Measurements from ENCODE around the gene SEMG1.

SEMG1 gene

GRCh38 chr20:45206725-45207124, at the start of gene SEMG1:
Gene SEMG1 (plus strand): TSS chr20:45207033. CDS start chr20:45207054, 21 bp downstream.
- no peak for TF ChIP-seq CTCF (IDR thresholded peaks at IDR 0.05)

DNA sequence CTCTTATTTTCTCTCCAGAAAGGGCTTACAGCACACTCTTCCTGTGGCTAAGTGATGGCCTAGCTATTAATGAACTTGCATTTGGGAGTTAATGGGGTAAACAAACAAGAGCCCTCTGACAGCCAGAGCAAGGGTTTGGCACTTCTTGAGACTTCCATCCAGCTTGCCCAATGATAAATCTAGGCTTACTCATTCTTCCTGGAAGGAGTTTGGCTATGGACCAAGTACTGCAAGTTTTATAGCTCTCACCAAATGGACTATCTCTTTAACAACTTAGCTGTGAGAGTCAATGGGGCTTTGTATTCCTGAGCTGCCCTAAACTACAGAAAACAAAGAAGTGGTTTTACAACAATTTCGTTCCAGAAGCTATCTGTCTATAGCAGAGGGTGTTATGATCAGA, 48.9 kb upstream of the SEMG1 start:
- no peak for TF ChIP-seq CTCF (IDR thresholded peaks at IDR 0.05)

DNA sequence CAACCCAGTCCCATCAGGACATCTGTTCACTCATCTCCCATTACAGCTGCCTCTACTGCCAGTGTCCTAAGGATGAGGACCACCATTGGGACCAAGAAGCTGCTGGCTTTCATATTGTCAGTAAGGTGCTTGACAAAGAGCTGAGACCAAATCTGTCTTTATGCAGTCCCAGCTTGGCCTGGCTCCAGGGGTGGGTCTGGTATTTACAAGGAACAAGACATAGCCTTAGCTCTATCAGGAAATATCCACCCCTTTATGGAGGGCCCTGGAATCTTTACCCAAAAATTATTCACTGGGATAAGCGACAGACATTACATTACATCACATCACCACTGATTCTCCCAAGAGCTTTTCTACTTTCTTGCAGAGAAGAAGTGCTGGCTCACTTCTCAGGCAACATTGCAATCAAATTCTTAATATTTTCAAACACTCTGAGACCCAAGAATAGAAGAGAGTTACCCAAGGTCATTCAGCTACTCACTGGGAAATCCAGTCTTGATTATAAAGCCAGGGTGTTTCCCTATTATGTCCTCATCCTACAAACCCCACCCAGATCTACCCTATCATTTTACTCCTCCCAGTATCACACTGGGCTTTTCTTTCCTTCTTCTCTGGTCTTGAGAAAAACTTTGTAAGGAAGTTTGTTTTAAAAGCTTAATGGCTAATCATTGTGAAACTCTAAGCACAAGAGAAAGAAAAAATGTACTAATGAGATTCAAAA, 43.6 kb upstream of the SEMG1 start:
- no peak for TF ChIP-seq CTCF (IDR thresholded peaks at IDR 0.05)

GRCh38 chr20:45164906-45165305, 41.9 kb upstream of the SEMG1 start:
- no peak for TF ChIP-seq CTCF (IDR thresholded peaks at IDR 0.05)

GRCh38 chr20:45173522-45173921, 33.3 kb upstream of the SEMG1 start:
- TF ChIP-seq CTCF (IDR thresholded peaks at IDR 0.05), result no peak

- no peak for TF ChIP-seq CTCF (IDR thresholded peaks at IDR 0.05)
Measured at GRCh38 chr20:45174434-45175364, 32.1 kb upstream of the SEMG1 start, which contains the start of gene PI3. Gene PI3 (plus strand): TSS chr20:45174902. CDS start chr20:45174923, 21 bp downstream.

GRCh38 chr20:45176526-45177267, 30.1 kb upstream of the SEMG1 start:
- TF ChIP-seq CTCF (IDR thresholded peaks at IDR 0.05), result no peak
